Neuron (in vitro differentiated cells): Measurements from ENCODE around the gene CHRM4.

Experiments
- H2AFZ ChIP-seq: one replicate; pipeline ENCODE4 v1.6.1; 2013; ENCODE audit warnings: low read depth, mild to moderate bottlenecking, inconsistent platforms, low read length, moderate library complexity
- H3K27me3 ChIP-seq: one replicate; pipeline ENCODE4 v1.6.1; 2013; ENCODE audit warnings: low read length; ENCODE audit not compliant: insufficient read depth
- H3K36me3 ChIP-seq: one replicate; pipeline ENCODE4 v1.6.1; 2013; ENCODE audit warnings: low read length; ENCODE audit not compliant: insufficient read depth
- H3K4me1 ChIP-seq: one replicate; pipeline ENCODE4 v1.6.1; 2013; ENCODE audit warnings: low read length; ENCODE audit not compliant: insufficient read depth
- H3K4me3 ChIP-seq: 2 replicates; pipeline ENCODE4 v1.5.1; 2013; ENCODE audit warnings: mild to moderate bottlenecking, low read length, moderate library complexity
- H3K9me3 ChIP-seq: one replicate; pipeline ENCODE4 v1.6.1; 2013; ENCODE audit warnings: low read length

CHRM4 gene

GRCh38 chr11:46392421-46393230 lies 1.1 kb upstream of the CHRM4 start:
- Histone ChIP-seq H3K9me3 (no peaks in the 10 kb centered on the region), H2AFZ (no peak overlapping the region), H3K27me3 (peaks cover 27% of the 10 kb centered on the region), H3K4me3 (peak overlapping the region; percentile 52), H3K4me1 (peaks cover 34% of the 10 kb centered on the region), H3K36me3 (peaks cover 16% of the 10 kb centered on the region)

GRCh38 chr11:46391186-46391577 lies 394 bp downstream of the CHRM4 start:
- Histone ChIP-seq H3K9me3 (no peaks in the 10 kb centered on the region), H3K4me3 (peak overlapping the region; percentile 52), H2AFZ (no peak overlapping the region), H3K4me1 (peaks cover 38% of the 10 kb centered on the region), H3K36me3 (peaks cover 3% of the 10 kb centered on the region), H3K27me3 (peaks cover 30% of the 10 kb centered on the region)

- Histone ChIP-seq H3K36me3 (no peaks in the 10 kb centered on the region), H3K27me3 (peaks cover 30% of the 10 kb centered on the region), H3K9me3 (no peaks in the 10 kb centered on the region), H2AFZ (no peak overlapping the region), H3K4me1 (peaks cover 38% of the 10 kb centered on the region), H3K4me3 (no peak overlapping the region)
Observed at GRCh38 chr11:46390331-46391171, 1.0 kb downstream of the CHRM4 start.

GRCh38 chr11:46389450-46390330 lies 1.9 kb downstream of the CHRM4 start:
- Histone ChIP-seq H3K4me3 (peak overlapping the region; percentile 44), H3K9me3 (no peaks in the 10 kb centered on the region), H3K36me3 (no peaks in the 10 kb centered on the region), H3K27me3 (peaks cover 30% of the 10 kb centered on the region), H2AFZ (peak overlapping the region; percentile 15), H3K4me1 (peaks cover 38% of the 10 kb centered on the region)

GRCh38 chr11:46388619-46389449 lies 2.7 kb downstream of the CHRM4 start:
- H3K4me3 ChIP-seq: no peak overlapping the region
- peaks cover 30% of the 10 kb centered on the region for H3K27me3 ChIP-seq
- H3K4me1 ChIP-seq: peaks cover 42% of the 10 kb centered on the region
- no peaks in the 10 kb centered on the region for H3K9me3 ChIP-seq
- H2AFZ ChIP-seq: no peak overlapping the region
- peaks cover 6% of the 10 kb centered on the region for H3K36me3 ChIP-seq

GRCh38 chr11:46387919-46388618 lies 3.5 kb downstream of the CHRM4 start:
- Histone ChIP-seq H3K27me3 (peaks cover 30% of the 10 kb centered on the region), H2AFZ (no peak overlapping the region), H3K36me3 (peaks cover 12% of the 10 kb centered on the region), H3K9me3 (no peaks in the 10 kb centered on the region), H3K4me1 (peaks cover 44% of the 10 kb centered on the region), H3K4me3 (no peak overlapping the region)

- H3K4me3 ChIP-seq: no peak overlapping the region
- H3K36me3 ChIP-seq: peaks cover 17% of the 10 kb centered on the region
- peaks cover 47% of the 10 kb centered on the region for H3K4me1 ChIP-seq
- peaks cover 30% of the 10 kb centered on the region for H3K27me3 ChIP-seq
- no peaks in the 10 kb centered on the region for H3K9me3 ChIP-seq
- no peak overlapping the region for H2AFZ ChIP-seq
Observed at GRCh38 chr11:46387456-46387855, 4.1 kb downstream of the CHRM4 start.

GRCh38 chr11:46386674-46387073 lies 4.9 kb downstream of the CHRM4 start:
- H3K4me1 ChIP-seq: peaks cover 48% of the 10 kb centered on the region
- no peak overlapping the region for H3K4me3 ChIP-seq
- H3K27me3 ChIP-seq: peaks cover 30% of the 10 kb centered on the region
- H3K36me3 ChIP-seq: peaks cover 17% of the 10 kb centered on the region
- no peak overlapping the region for H2AFZ ChIP-seq
- no peaks in the 10 kb centered on the region for H3K9me3 ChIP-seq

GRCh38 chr11:46386005-46386578 lies 5.5 kb downstream of the CHRM4 start:
- Histone ChIP-seq H3K36me3 (peaks cover 17% of the 10 kb centered on the region), H2AFZ (no peak overlapping the region), H3K4me1 (peaks cover 48% of the 10 kb centered on the region), H3K27me3 (peaks cover 30% of the 10 kb centered on the region), H3K9me3 (no peaks in the 10 kb centered on the region), H3K4me3 (no peak overlapping the region)

- Histone ChIP-seq H2AFZ (no peak overlapping the region), H3K4me1 (peaks cover 55% of the 10 kb centered on the region), H3K4me3 (no peak overlapping the region), H3K9me3 (no peaks in the 10 kb centered on the region), H3K36me3 (peaks cover 17% of the 10 kb centered on the region), H3K27me3 (peaks cover 26% of the 10 kb centered on the region)
Observed at GRCh38 chr11:46385169-46386004, 6.2 kb downstream of the CHRM4 start.
